ENCODE results near the gene TMEM42. TPM values are rescaled to one million over a fixed set of nuclear protein-coding genes. Genes with fewer than 3 reads are reported as not detected.
A peak's percentile ranks its signal among the peaks of the same experiment; 100 is the strongest.

Gene TMEM42
- total and polyA plus RNA-seq, 2 of the 13 experiments (the other 11 are each of a cell fraction or from before 2014, with no cell fraction given) = 5.5 to 24.5 TPM

- intact Hi-C loops (cut with micrococcal nuclease; ENCODE audit: unreplicated experiment) (no loop called here), in situ Hi-C loops (cut with HindIII; ENCODE audit: extremely low pct_ligation_motif_present, low pct_unique_long_range_greater_than_20kb) (no loop called here)
- no peak overlapping the region for H3K9ac ChIP-seq (ENCODE audit: insufficient read depth, low read depth, low read length)
- CTCF ChIA-PET (ENCODE audit: low intra/inter-chr PET ratio, low total read pairs) = no interaction called here
- H3K27ac ChIP-seq (ENCODE audit: extremely low read length, insufficient read depth, low read length) = no peak overlapping the region
- no peaks in the 10 kb centered on the region for H3K36me3 ChIP-seq (replicated peaks in 1 of 2; ENCODE audit: control insufficient read depth in 1 of 2, insufficient read depth in 2 of 2, low read length in 2 of 2)
- no TSS peak for BruUV-seq (replicated peaks)
- no peak for FAIRE-seq
- no peaks in the 10 kb centered on the region for H4K20me1 ChIP-seq (ENCODE audit: insufficient read depth, low read length)
- H3K4me2 ChIP-seq (ENCODE audit: low read depth, low read length) = no peak overlapping the region; the same call in 1 of the 2 replicates
- 11% methylated on average over 7 of the region's 7 CpGs for WGBS (ENCODE audit: low lambda C conversion rate)
- no peak overlapping the region for H3K4me3 ChIP-seq (replicated peaks in 1 of 3; ENCODE audit: insufficient read depth in 1 of 3, low read depth in 2 of 3, low read length in 3 of 3)
- H3K27me3 ChIP-seq (ENCODE audit: control insufficient read depth in 1 of 2, insufficient read depth in 2 of 2, low read length in 2 of 2) = peaks cover 0 to 16% of the 10 kb centered on the region in 2 experiments; a peak in 1 of 5 replicates
- no peak for DNase-seq (ENCODE audit: low spot score)
- H2AFZ ChIP-seq (ENCODE audit: low read length) = no peak overlapping the region
- TF ChIP-seq ZFP91 (CRISPR knock-in tag; IDR thresholded peaks at IDR 0.05; ENCODE audit: borderline replicate concordance) = no peak
- TF ChIP-seq BHLHE40 (IDR thresholded peaks at IDR 0.05; ENCODE audit: low read length) = no peak
- no peaks in the 10 kb centered on the region for H3K9me3 ChIP-seq (ENCODE audit: low read length)
- peaks cover 9% of the 10 kb centered on the region; the same call in 1 of the 2 replicates for H3K4me1 ChIP-seq (ENCODE audit: insufficient read depth, low read length)
- POLR2A ChIA-PET = no interaction called here
- ATAC-seq = no peak
- no peaks in the 10 kb centered on the region for H3K79me2 ChIP-seq (ENCODE audit: insufficient read depth, low read length)
Observed at GRCh38 chr3:44887101-44887500, 25.4 kb downstream of the TMEM42 start.

GRCh38 chr3:44890258-44890657 lies 28.5 kb downstream of the TMEM42 start:
- intact Hi-C loops (cut with micrococcal nuclease; ENCODE audit: unreplicated experiment) = no loop called here
- no peak overlapping the region for H3K4me2 ChIP-seq (ENCODE audit: low read depth, low read length)
- H3K4me1 ChIP-seq (ENCODE audit: insufficient read depth, low read length) = peaks cover 26% of the 10 kb centered on the region
- no peak for DNase-seq (ENCODE audit: low spot score)
- no peak for FAIRE-seq
- no peaks in the 10 kb centered on the region for H3K79me2 ChIP-seq (ENCODE audit: insufficient read depth, low read length)
- BruUV-seq (replicated peaks) = no TSS peak
- no peak overlapping the region for H2AFZ ChIP-seq (ENCODE audit: low read length)
- H3K27ac ChIP-seq (ENCODE audit: extremely low read length, insufficient read depth, low read length) = no peak overlapping the region
- POLR2A ChIA-PET = no interaction called here
- no peak overlapping the region for H3K4me3 ChIP-seq (replicated peaks in 1 of 3; ENCODE audit: insufficient read depth in 1 of 3, low read depth in 2 of 3, low read length in 3 of 3)
- no peak overlapping the region for H3K9ac ChIP-seq (ENCODE audit: insufficient read depth, low read depth, low read length)
- peaks cover 0 to 7% of the 10 kb centered on the region in 2 experiments; a peak in 1 of 5 replicates for H3K27me3 ChIP-seq (ENCODE audit: control insufficient read depth in 1 of 2, insufficient read depth in 2 of 2, low read length in 2 of 2)
- WGBS (ENCODE audit: low lambda C conversion rate) = 32% methylated on average over 3 of the region's 3 CpGs
- in situ Hi-C loops (cut with HindIII; ENCODE audit: extremely low pct_ligation_motif_present, low pct_unique_long_range_greater_than_20kb) = no loop called here
- no peaks in the 10 kb centered on the region for H4K20me1 ChIP-seq (ENCODE audit: insufficient read depth, low read length)
- ATAC-seq = no peak
- CTCF ChIA-PET (ENCODE audit: low intra/inter-chr PET ratio, low total read pairs) = no interaction called here
- H3K9me3 ChIP-seq (ENCODE audit: low read length) = no peaks in the 10 kb centered on the region
- H3K36me3 ChIP-seq (replicated peaks in 1 of 2; ENCODE audit: control insufficient read depth in 1 of 2, insufficient read depth in 2 of 2, low read length in 2 of 2) = no peaks in the 10 kb centered on the region
- TF ChIP-seq NRL (CRISPR knock-in tag; IDR thresholded peaks at IDR 0.05; ENCODE audit: borderline replicate concordance) = no peak
- peak; percentile 86 for TF ChIP-seq MIER2 (CRISPR knock-in tag; IDR thresholded peaks at IDR 0.05)
- TF ChIP-seq THAP11 (CRISPR knock-in tag; IDR thresholded peaks at IDR 0.05) = no peak
- peak; percentile 48 to 91 for TF ChIP-seq REST (IDR thresholded peaks at IDR 0.05; ENCODE audit: borderline replicate concordance in 1 of 2, low read depth in 1 of 2, low read length in 2 of 2)
- TF ChIP-seq PLSCR1 (CRISPR knock-in tag; IDR thresholded peaks at IDR 0.05; ENCODE audit: borderline replicate concordance) = no peak
- no peak for TF ChIP-seq DBP (CRISPR knock-in tag; IDR thresholded peaks at IDR 0.05; ENCODE audit: not compliant biosample characterization)
- TF ChIP-seq KMT2B (CRISPR knock-in tag; IDR thresholded peaks at IDR 0.05) = no peak
- TF ChIP-seq ZNF253 (CRISPR knock-in tag; IDR thresholded peaks at IDR 0.05; ENCODE audit: borderline replicate concordance) = no peak
